Neural crest cell (in vitro differentiated cells): Measurements from ENCODE around the gene JUP. TPM values are rescaled to one million over a fixed set of nuclear protein-coding genes. Genes with fewer than 3 reads are reported as not detected.

ENCODE experiments used
- DNase-seq: peaks from one replicate; pipeline ENCODE4 v3.0.0; 2021; ENCODE audit warnings: low read depth, mixed read lengths, low spot score
- H3K27ac Mint-ChIP-seq: one replicate; pipeline ENCODE4 v1.8.0; 2021; ENCODE audit warnings: mild to moderate bottlenecking, mixed read lengths; ENCODE audit not compliant: unreplicated experiment
- H3K27me3 Mint-ChIP-seq: 2 replicates; pipeline ENCODE4 v1.8.0; 2021; ENCODE audit warnings: low read depth, mild to moderate bottlenecking, mixed read lengths
- H3K36me3 Mint-ChIP-seq: 2 replicates; pipeline ENCODE4 v1.8.0; 2021; ENCODE audit warnings: low read depth, mild to moderate bottlenecking, mixed read lengths
- H3K4me1 Mint-ChIP-seq: 2 replicates; pipeline ENCODE4 v1.8.0; 2021; ENCODE audit warnings: mixed read lengths
- H3K4me3 Mint-ChIP-seq: one replicate; pipeline ENCODE4 v1.8.0; 2021; ENCODE audit warnings: mild to moderate bottlenecking, mixed read lengths
- H3K9me3 Mint-ChIP-seq: 2 replicates; pipeline ENCODE4 v1.8.0; 2021; ENCODE audit warnings: mixed read lengths
- CTCF ChIP-seq: fragments of 200-600 bp; sonication (generic); conservative IDR thresholded peaks from 2 replicates; pipeline ENCODE4 v1.5.0; 2021; ENCODE audit warnings: antibody characterized with exemption, mild to moderate bottlenecking
- total RNA-seq: library from RNA; stranded (reverse); gene quantifications from 2 replicates; pipeline ENCODE4 v1.2.1, GENCODE V29; 2021

Gene JUP
- total RNA-seq, 1 donor from 2014 or later = 23.5 TPM

GRCh38 chr17:41740506-41740905, 46.0 kb downstream of the JUP start:
- no peak for DNase-seq
- Mint-ChIP-seq H3K27ac (no peak overlapping the region), H3K4me1 (peaks cover 6% of the 10 kb centered on the region), H3K9me3 (no peaks in the 10 kb centered on the region), H3K4me3 (no peak overlapping the region), H3K36me3 (no peaks in the 10 kb centered on the region), H3K27me3 (peaks cover 27% of the 10 kb centered on the region)
- no peak for TF ChIP-seq CTCF

GRCh38 chr17:41739661-41740352, 46.7 kb downstream of the JUP start:
- H3K27ac Mint-ChIP-seq = no peak overlapping the region
- H3K9me3 Mint-ChIP-seq = no peaks in the 10 kb centered on the region
- no peak for DNase-seq
- H3K36me3 Mint-ChIP-seq = no peaks in the 10 kb centered on the region
- no peak overlapping the region for H3K4me3 Mint-ChIP-seq
- H3K4me1 Mint-ChIP-seq = peaks cover 10% of the 10 kb centered on the region
- no peak for TF ChIP-seq CTCF
- peaks cover 34% of the 10 kb centered on the region for H3K27me3 Mint-ChIP-seq

- H3K4me1 Mint-ChIP-seq = peaks cover 10% of the 10 kb centered on the region
- no peak for DNase-seq
- H3K27me3 Mint-ChIP-seq = peaks cover 43% of the 10 kb centered on the region
- no peaks in the 10 kb centered on the region for H3K9me3 Mint-ChIP-seq
- H3K36me3 Mint-ChIP-seq = no peaks in the 10 kb centered on the region
- no peak for TF ChIP-seq CTCF
- H3K4me3 Mint-ChIP-seq = no peak overlapping the region
- peak overlapping the region; percentile 50 for H3K27ac Mint-ChIP-seq
These were observed 47.8 kb downstream of the JUP start for GRCh38 chr17:41738801-41739112.

- Mint-ChIP-seq H3K27me3 (peaks cover 49% of the 10 kb centered on the region), H3K9me3 (no peaks in the 10 kb centered on the region), H3K4me3 (peak overlapping the region; percentile 81), H3K36me3 (no peaks in the 10 kb centered on the region), H3K27ac (peak overlapping the region; percentile 57), H3K4me1 (peaks cover 14% of the 10 kb centered on the region)
- TF ChIP-seq CTCF = peak; percentile 98
- peak; percentile 87 for DNase-seq
These were observed 48.3 kb downstream of the JUP start for GRCh38 chr17:41738077-41738800.

- no peak for DNase-seq
- peaks cover 55% of the 10 kb centered on the region for H3K27me3 Mint-ChIP-seq
- H3K36me3 Mint-ChIP-seq = no peaks in the 10 kb centered on the region
- TF ChIP-seq CTCF = no peak
- no peak overlapping the region for H3K27ac Mint-ChIP-seq
- peak overlapping the region; percentile 81 for H3K4me3 Mint-ChIP-seq
- H3K4me1 Mint-ChIP-seq = peaks cover 14% of the 10 kb centered on the region
- H3K9me3 Mint-ChIP-seq = no peaks in the 10 kb centered on the region
These were observed 48.9 kb downstream of the JUP start for GRCh38 chr17:41737680-41738023.
